Heart right ventricle (tissue), 16 donors: Measurements from ENCODE around the gene TLN1. TPM values are rescaled to one million over a fixed set of nuclear protein-coding genes. Genes with fewer than 3 reads are reported as not detected.

Experiments
- ATAC-seq, 8 donors: fragments of 200-7000 bp; cut with Tn5 transposase; one replicate each; pipeline ENCODE4 v1.9.1; 2020; ENCODE audit warnings: mild to moderate bottlenecking in 8 of 8, moderate library complexity in 8 of 8, moderate number of reproducible peaks in 1 of 8
- DNase-seq, 2 donors: peaks; one replicate each; pipeline ENCODE4 v3.0.0-alpha.2; 2020
- H3K27ac ChIP-seq, 10 donors: fragments of 200-600 bp; sonication (generic) in 2 of 10; one replicate each; pipeline versions ENCODE4 v1.5.0 to v1.8.0; 2020 to 2022; ENCODE audit warnings: mild to moderate bottlenecking in 3 of 10
- H3K27me3 ChIP-seq, 7 donors: fragments of 200-600 bp; one replicate each; pipeline ENCODE4 v1.8.0; 2021 to 2022; ENCODE audit warnings: mild to moderate bottlenecking in 2 of 7
- H3K36me3 ChIP-seq, 9 donors: fragments of 200-600 bp; sonication (generic) in 1 of 9; one replicate each; pipeline versions ENCODE4 v1.5.0 to v1.8.0; 2020 to 2022; ENCODE audit warnings: mild to moderate bottlenecking in 2 of 9
- H3K4me1 ChIP-seq, 9 donors: fragments of 200-600 bp; sonication (generic) in 1 of 9; one replicate each; pipeline versions ENCODE4 v1.5.0 to v1.8.0; 2020 to 2022; ENCODE audit warnings: mild to moderate bottlenecking in 4 of 9
- H3K4me3 ChIP-seq, 10 donors: fragments of 200-600 bp; sonication (generic) in 2 of 10; one replicate each; pipeline versions ENCODE4 v1.5.0 to v1.8.0; 2020 to 2022; ENCODE audit warnings: mild to moderate bottlenecking in 7 of 10, moderate library complexity in 2 of 10
- H3K9me3 ChIP-seq, 11 donors: fragments of 200-600 bp in 10 of 11; sonication (generic) in 2 of 11; one replicate each; pipeline versions ENCODE4 v1.5.0 to v1.8.0; 2013 to 2022; ENCODE audit warnings: mild to moderate bottlenecking in 2 of 11, control low read depth in 1 of 11, moderate library complexity in 1 of 11
- WGBS, 2 donors: extraction: QIAGEN DNeasy Blood & Tissue Kit; methylation state at CpG; one replicate each; pipeline ENCODE4 v1.1.7; 2013; ENCODE audit warnings: inconsistent platforms in 1 of 2; 5-methylcytosine and 5-hydroxymethylcytosine counted together
- intact Hi-C, 10 donors: fragments of 100-400 bp; cut with DNase I; formaldehyde crosslinking; loops; one replicate each; pipeline versions ENCODE4 v1.11.1 to v1.14.2; 2022
- polyA plus RNA-seq, 2 donors: library from polyadenylated mRNA; stranded (reverse); fragments of 200-250 nt; gene quantifications; one replicate each; pipeline ENCODE4 v1.2.3, GENCODE V29; 2013
- total RNA-seq, 10 donors: library from RNA; stranded (reverse); fragmentation: NEBNext Ultra II Directional in 3 of 10; extraction: Animal tissue kit (Norgen Biotek cat#: 25700) in 3 of 10; gene quantifications; one replicate each; pipeline versions ENCODE4 v1.2.1 to v1.2.4, GENCODE V29; 2021 to 2023
- TF ChIP-seq, protein P1 (sequence below), 9 donors: fragments of 200-600 bp; sonication (generic) in 2 of 9; IDR thresholded peaks; one replicate each; pipeline versions ENCODE4 v1.5.0 to v1.8.0; 2021 to 2022; ENCODE audit warnings: antibody characterized with exemption in 9 of 9, mild to moderate bottlenecking in 5 of 9, moderate library complexity in 1 of 9
- donor health status: Arrhythmogenic right ventricular cardiomyopathy.
- donor health status: ischemic (EF 13 %, LVEDD 7.1; RV severe dilation, severe dysfunction).
- donor health status: healthy with polysubstance abuse.
- donor health status: DM: no; HTN: yes; CAD: no.
- donor health status: DM: no; HTN: no; CAD: no.
- donor health status: ischemic (EF 25% LVEDD 6.9; RV normal size, moderate dysfunction).
- donor health status: ischemic (EF 25% LVEDD 5.7; RV mildly dilated, moderate dysfunction).
- donor health status: healthy.
- donor health status: DM: yes; HTN: yes; CAD: no.
- donor health status: Ischemic cardiomyopathy.
- donor health status: ischemic (EF 35%, LVEDD 5.7; RV mildly dilated, moderate dysfunction).
- donor health status: nonischemic (EF 11% LVEDD 7.7; RV severe dilation, severe dysfunction).
- donor health status: DM: yes; HTN: yes; CAD: no.
- donor health status: PGD.
- donor health status: ischemic (EF 29% LVEDD 5.4; RV normal size, mild dysfunction).
- donor health status: nonischemic (EF 23%, LVEDD 6.1; RV moderate dilation, normal function).

The TLN1 gene
- total and polyA plus RNA-seq, 12 donors, result 99.6 to 323 (median 238) TPM

DNA sequence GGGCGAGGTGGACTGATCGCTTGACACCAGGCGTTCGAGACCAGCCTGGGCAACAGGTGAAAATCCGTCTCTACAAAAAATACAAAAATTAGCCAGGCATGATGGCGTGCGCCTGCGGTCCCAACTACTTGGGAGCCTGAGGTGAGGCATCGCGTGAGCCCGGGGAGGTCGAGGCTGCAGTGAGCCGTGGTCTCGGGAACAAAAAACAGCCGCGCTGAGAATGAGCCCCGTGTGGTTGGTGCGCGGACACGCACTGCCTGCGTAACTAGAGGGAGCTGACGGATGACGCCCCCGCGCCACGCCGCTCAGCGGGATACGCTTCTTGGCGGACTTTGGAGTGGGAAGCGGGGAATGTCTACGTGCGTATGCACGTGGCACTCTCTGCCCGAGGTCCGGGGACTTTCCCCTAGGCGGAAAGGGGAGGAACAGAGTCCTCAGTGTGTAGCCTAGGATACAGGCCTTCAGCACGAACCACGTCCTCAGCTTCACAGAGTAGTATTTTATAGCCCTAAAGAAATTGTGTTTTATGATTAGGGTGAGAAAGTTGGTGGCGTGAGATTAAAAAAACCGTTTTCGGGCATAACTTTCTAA lies 74.4 kb downstream of the TLN1 start, which contains the start of gene RMRP:
Gene RMRP (minus strand): TSS at position 474 of the 591 bp plus-strand sequence.
- H3K4me1 ChIP-seq, result peaks cover 0 to 56% (median 34%) of the 10 kb centered on the region in 9 donors
- DNase-seq (peak; percentile 96 to 98), ATAC-seq (peak; percentile 94 to 97 (median 96))
- TF ChIP-seq, protein P1, sequence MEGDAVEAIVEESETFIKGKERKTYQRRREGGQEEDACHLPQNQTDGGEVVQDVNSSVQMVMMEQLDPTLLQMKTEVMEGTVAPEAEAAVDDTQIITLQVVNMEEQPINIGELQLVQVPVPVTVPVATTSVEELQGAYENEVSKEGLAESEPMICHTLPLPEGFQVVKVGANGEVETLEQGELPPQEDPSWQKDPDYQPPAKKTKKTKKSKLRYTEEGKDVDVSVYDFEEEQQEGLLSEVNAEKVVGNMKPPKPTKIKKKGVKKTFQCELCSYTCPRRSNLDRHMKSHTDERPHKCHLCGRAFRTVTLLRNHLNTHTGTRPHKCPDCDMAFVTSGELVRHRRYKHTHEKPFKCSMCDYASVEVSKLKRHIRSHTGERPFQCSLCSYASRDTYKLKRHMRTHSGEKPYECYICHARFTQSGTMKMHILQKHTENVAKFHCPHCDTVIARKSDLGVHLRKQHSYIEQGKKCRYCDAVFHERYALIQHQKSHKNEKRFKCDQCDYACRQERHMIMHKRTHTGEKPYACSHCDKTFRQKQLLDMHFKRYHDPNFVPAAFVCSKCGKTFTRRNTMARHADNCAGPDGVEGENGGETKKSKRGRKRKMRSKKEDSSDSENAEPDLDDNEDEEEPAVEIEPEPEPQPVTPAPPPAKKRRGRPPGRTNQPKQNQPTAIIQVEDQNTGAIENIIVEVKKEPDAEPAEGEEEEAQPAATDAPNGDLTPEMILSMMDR (IDR thresholded peaks at IDR 0.05), result peak in 7 of 9 donors; percentile 14 to 59 (median 46)
- peak within 1 kb of the TSS; percentile 95 to 99 (median 98) for H3K27ac ChIP-seq
- WGBS, 2 donors, result 0 to 1% methylated on average over 42 of the region's 42 CpGs
- peak within 1 kb of the TSS; percentile 73 to 98 (median 88) for H3K4me3 ChIP-seq
- H3K27me3 ChIP-seq, result no peaks in the 10 kb centered on the region
- H3K9me3 ChIP-seq, result no peaks in the 10 kb centered on the region
- peaks cover 0 to 29% (median 9%) of the 10 kb centered on the region in 9 donors for H3K36me3 ChIP-seq
- intact Hi-C loops, result loop anchor here in 9 of 10 donors (1.0 to 10.0 kb wide), 14 partner anchors 31 to 247 kb away; partner anchors contain the start of genes HINT2 (in 3 of the 9), SPAG8 (in 3 of the 9), TPM2 (in 2 of the 9) and CREB3 (in 1 of the 9)

DNA sequence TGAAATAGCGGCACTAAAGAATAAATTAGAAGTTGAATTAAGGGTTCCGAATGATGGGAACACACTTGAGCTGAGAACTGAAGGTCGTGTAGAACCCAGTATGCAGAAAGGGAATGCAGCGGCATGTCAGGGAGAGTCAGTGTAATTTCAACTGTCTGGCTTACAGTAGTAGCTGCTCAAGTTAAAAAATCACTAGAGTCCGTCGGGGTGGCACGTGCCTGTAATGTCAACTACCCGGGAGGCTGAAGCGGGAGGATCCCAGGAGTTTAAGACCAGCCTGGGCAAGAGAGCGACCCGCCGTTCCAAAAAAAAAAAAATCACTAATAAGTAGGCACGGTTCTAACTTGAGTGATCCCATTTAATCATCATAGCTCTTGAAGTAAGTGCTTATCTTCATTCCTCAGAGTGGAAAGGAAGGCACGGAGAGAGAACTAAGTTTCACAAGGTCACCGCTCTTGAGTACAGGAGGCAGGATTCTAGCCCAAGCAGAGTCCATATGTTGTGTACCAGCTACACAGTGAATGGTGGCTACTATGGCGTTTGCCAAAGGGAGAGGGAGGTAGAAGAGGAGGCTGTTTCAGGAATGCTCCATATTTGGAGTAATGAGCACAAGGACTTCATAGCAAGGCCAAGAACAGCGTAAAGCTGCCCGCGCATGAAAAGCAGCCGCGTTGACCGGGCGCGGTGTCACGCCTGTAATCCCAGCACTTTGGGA lies 75.0 kb downstream of the TLN1 start:
- intact Hi-C loops, result loop anchor here in 7 of 10 donors (1.0 to 10.0 kb wide), 11 partner anchors 35 to 248 kb away; partner anchors contain the start of genes SPAG8 (in 3 of the 7), HINT2 (in 2 of the 7), CREB3 (in 1 of the 7) and FAM221B (in 1 of the 7)
- H3K36me3 ChIP-seq, result peaks cover 0 to 23% (median 9%) of the 10 kb centered on the region in 9 donors
- H3K9me3 ChIP-seq, result no peaks in the 10 kb centered on the region
- peak overlapping the region; percentile 73 to 99 (median 98) for H3K27ac ChIP-seq
- H3K27me3 ChIP-seq, result no peaks in the 10 kb centered on the region
- ATAC-seq (peak; percentile 1 to 25 (median 5)), DNase-seq (no peak)
- 22 to 32% methylated on average over 25 of the region's 25 CpGs for WGBS, 2 donors
- TF ChIP-seq, protein P1 (IDR thresholded peaks at IDR 0.05), result no peak
- peak overlapping the region in 9 of 10 donors; percentile 20 to 96 (median 73) for H3K4me3 ChIP-seq
- peaks cover 0 to 56% (median 32%) of the 10 kb centered on the region in 9 donors for H3K4me1 ChIP-seq

DNA sequence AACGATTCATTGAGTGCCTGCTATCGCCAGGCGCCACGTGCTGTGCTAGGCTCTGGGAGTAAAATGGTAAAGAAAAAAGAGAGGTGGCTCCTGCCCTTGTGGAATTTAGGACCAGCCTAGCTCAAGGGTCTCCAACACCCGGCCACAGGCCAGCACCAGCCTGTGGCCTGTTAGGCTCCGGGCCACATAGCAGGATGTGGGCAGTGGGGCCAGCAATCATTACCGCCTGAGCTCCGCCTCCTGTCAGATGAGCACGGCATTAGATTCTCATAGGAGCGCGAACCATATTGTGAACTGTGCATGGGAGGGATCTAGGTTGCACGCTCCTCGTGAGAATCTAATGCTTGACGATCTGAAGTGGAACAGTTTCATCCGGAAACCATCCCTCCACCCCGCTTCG lies 75.6 kb downstream of the TLN1 start:
- Histone ChIP-seq H3K9me3 (no peaks in the 10 kb centered on the region), H3K27ac (peak overlapping the region in 1 of 10 donors; percentile 99), H3K36me3 (peaks cover 0 to 19% (median 9%) of the 10 kb centered on the region in 9 donors), H3K27me3 (no peaks in the 10 kb centered on the region), H3K4me1 (peaks cover 0 to 53% (median 26%) of the 10 kb centered on the region in 9 donors), H3K4me3 (no peak overlapping the region)
- intact Hi-C loops, result loop anchor here in 7 of 10 donors (5.0 to 10.0 kb wide), 10 partner anchors 36 to 248 kb away; partner anchors contain the start of genes SPAG8 (in 3 of the 7), HINT2 (in 2 of the 7), CREB3 (in 1 of the 7) and FAM221B (in 1 of the 7)
- 86% methylated on average over 17 of the region's 17 CpGs for WGBS, 2 donors
- ATAC-seq (no peak), DNase-seq (no peak)
- TF ChIP-seq, protein P1 (IDR thresholded peaks at IDR 0.05), result no peak

DNA sequence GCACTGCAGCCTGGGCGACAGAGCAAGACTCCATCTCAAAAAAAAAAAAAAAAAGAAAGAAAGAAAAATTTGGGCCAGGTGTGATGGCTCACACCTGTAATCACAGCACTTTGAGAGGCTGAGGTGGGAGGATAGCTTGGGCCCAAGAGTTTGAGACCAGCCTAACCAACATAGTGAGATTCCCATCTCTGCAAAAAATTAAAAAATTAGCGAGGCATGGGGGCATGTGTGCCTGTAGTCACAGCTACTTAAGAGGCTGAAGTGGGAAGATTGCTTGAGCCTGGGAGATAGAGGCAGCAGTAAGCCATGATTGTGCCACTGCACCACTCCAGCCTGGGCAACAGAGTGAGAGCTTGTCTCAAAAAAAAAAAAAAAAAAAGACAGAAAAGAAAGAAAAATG lies 78.4 kb downstream of the TLN1 start:
- DNase-seq, result no peak
- no peaks in the 10 kb centered on the region for H3K27me3 ChIP-seq
- peaks cover 0 to 47% (median 7%) of the 10 kb centered on the region in 9 donors for H3K4me1 ChIP-seq
- TF ChIP-seq, protein P1 (IDR thresholded peaks at IDR 0.05), result no peak
- H3K4me3 ChIP-seq, result no peak overlapping the region
- no peaks in the 10 kb centered on the region for H3K9me3 ChIP-seq
- WGBS, 2 donors, result 92% methylated on average over 2 of the region's 2 CpGs
- intact Hi-C loops, result loop anchor here in 5 of 10 donors (5.0 to 10.0 kb wide), 5 partner anchors 44 to 251 kb away; partner anchors contain the start of genes HINT2 (in 2 of the 5), SPAG8 (in 2 of the 5), CREB3 (in 1 of the 5) and HRCT1 (in 1 of the 5)
- H3K27ac ChIP-seq, result peak overlapping the region in 1 of 10 donors; percentile 59
- ATAC-seq, result no peak
- H3K36me3 ChIP-seq, result no peaks in the 10 kb centered on the region
